ENCODE data around the gene SLC25A10. TPM values are rescaled to one million over a fixed set of nuclear protein-coding genes. Genes with fewer than 3 reads are reported as not detected.
A peak's percentile ranks its signal among the peaks of the same experiment; 100 is the strongest.

The SLC25A10 gene
- total and polyA plus RNA-seq, 4 donors: 4.3 to 21.5 (median 17.0) TPM

DNA sequence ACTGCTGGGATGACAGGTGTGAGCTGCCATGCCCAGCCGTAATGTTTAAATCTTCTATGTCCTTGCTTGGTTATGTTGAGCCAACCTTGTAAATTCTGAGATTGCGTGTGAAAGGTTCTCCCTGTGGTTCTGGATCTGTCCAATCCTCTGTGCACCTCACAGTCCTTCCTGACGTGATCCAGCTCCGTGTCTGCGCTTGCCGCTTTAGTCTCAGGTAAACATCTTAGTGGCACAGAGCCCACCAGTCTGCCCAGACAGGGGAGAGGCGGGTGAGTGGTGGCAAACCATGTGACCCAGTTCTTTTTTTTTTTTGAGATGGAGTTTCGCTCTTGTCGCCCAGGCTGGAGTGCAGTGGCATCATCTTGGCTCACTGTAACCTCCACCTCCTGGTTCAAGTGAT is 13.9 kb downstream of the SLC25A10 start:
- 56 to 76% methylated on average over 9 of the region's 9 CpGs for WGBS, 2 donors
- Histone ChIP-seq H3K27me3 (ENCODE audit: control insufficient read depth in 3 of 3, insufficient read depth in 3 of 3, low read length in 2 of 3) (no peaks in the 10 kb centered on the region), H3K4me1 (ENCODE audit: control insufficient read depth in 5 of 5, insufficient read depth in 5 of 5, low read length in 5 of 5) (peaks cover 0 to 13% (median 4%) of the 10 kb centered on the region in 5 donors)

GRCh38 chr17:81727324-81728031 is 15.4 kb downstream of the SLC25A10 start:
- H3K27me3 ChIP-seq (ENCODE audit: control insufficient read depth in 3 of 3, insufficient read depth in 3 of 3, low read length in 2 of 3): no peaks in the 10 kb centered on the region
- H3K9ac ChIP-seq (ENCODE audit: insufficient read depth in 1 of 2, low read length in 2 of 2): no peak overlapping the region
- 83 to 89% methylated on average over 23 of the region's 23 CpGs for WGBS, 2 donors
- DNase-seq (no peak), ATAC-seq (ENCODE audit: insufficient read depth, low FRiP score) (no peak)
- H3K36me3 ChIP-seq (ENCODE audit: control insufficient read depth in 4 of 4, insufficient read depth in 4 of 4, low read length in 4 of 4): no peaks in the 10 kb centered on the region
- peaks cover 0 to 9% (median 7%) of the 10 kb centered on the region in 5 donors for H3K4me1 ChIP-seq (ENCODE audit: control insufficient read depth in 5 of 5, insufficient read depth in 5 of 5, low read length in 5 of 5)
- TF ChIP-seq, protein P1, sequence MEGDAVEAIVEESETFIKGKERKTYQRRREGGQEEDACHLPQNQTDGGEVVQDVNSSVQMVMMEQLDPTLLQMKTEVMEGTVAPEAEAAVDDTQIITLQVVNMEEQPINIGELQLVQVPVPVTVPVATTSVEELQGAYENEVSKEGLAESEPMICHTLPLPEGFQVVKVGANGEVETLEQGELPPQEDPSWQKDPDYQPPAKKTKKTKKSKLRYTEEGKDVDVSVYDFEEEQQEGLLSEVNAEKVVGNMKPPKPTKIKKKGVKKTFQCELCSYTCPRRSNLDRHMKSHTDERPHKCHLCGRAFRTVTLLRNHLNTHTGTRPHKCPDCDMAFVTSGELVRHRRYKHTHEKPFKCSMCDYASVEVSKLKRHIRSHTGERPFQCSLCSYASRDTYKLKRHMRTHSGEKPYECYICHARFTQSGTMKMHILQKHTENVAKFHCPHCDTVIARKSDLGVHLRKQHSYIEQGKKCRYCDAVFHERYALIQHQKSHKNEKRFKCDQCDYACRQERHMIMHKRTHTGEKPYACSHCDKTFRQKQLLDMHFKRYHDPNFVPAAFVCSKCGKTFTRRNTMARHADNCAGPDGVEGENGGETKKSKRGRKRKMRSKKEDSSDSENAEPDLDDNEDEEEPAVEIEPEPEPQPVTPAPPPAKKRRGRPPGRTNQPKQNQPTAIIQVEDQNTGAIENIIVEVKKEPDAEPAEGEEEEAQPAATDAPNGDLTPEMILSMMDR (IDR thresholded peaks at IDR 0.05; ENCODE audit: control extremely low read depth, extremely low read depth): no peak
- no peak overlapping the region for H3K27ac ChIP-seq (ENCODE audit: low read depth in 1 of 2, low read length in 1 of 2)
- no peak overlapping the region for H3K4me3 ChIP-seq
- no peaks in the 10 kb centered on the region for H3K9me3 ChIP-seq (ENCODE audit: control insufficient read depth in 4 of 4, insufficient read depth in 3 of 4, low read length in 3 of 4)

More for the DNA sequence above, 13.9 kb downstream of the SLC25A10 start:
- DNase-seq (peak in 1 of 3 donors; percentile 51), ATAC-seq (ENCODE audit: insufficient read depth, low FRiP score) (no peak)
- no peaks in the 10 kb centered on the region for H3K36me3 ChIP-seq (ENCODE audit: control insufficient read depth in 4 of 4, insufficient read depth in 4 of 4, low read length in 4 of 4)
- no peak overlapping the region for H3K27ac ChIP-seq (ENCODE audit: low read depth in 1 of 2, low read length in 1 of 2)
- H3K9me3 ChIP-seq (ENCODE audit: control insufficient read depth in 4 of 4, insufficient read depth in 3 of 4, low read length in 3 of 4): no peaks in the 10 kb centered on the region
- no peak overlapping the region for H3K9ac ChIP-seq (ENCODE audit: insufficient read depth in 1 of 2, low read length in 2 of 2)
- no peak overlapping the region for H3K4me3 ChIP-seq
- TF ChIP-seq, protein P1 (IDR thresholded peaks at IDR 0.05; ENCODE audit: control extremely low read depth, extremely low read depth): no peak

- Histone ChIP-seq H3K27me3 (ENCODE audit: control insufficient read depth in 3 of 3, insufficient read depth in 3 of 3, low read length in 2 of 3) (no peaks in the 10 kb centered on the region), H3K9me3 (ENCODE audit: control insufficient read depth in 4 of 4, insufficient read depth in 3 of 4, low read length in 3 of 4) (no peaks in the 10 kb centered on the region), H3K36me3 (ENCODE audit: control insufficient read depth in 4 of 4, insufficient read depth in 4 of 4, low read length in 4 of 4) (no peaks in the 10 kb centered on the region), H3K4me3 (no peak overlapping the region), H3K9ac (ENCODE audit: insufficient read depth in 1 of 2, low read length in 2 of 2) (no peak overlapping the region), H3K27ac (ENCODE audit: low read depth in 1 of 2, low read length in 1 of 2) (no peak overlapping the region), H3K4me1 (ENCODE audit: control insufficient read depth in 5 of 5, insufficient read depth in 5 of 5, low read length in 5 of 5) (peaks cover 0 to 6% (median 4%) of the 10 kb centered on the region in 5 donors)
- ATAC-seq (ENCODE audit: insufficient read depth, low FRiP score) (peak; percentile 80), DNase-seq (peak; percentile 70 to 75 (median 71))
- TF ChIP-seq, protein P1 (IDR thresholded peaks at IDR 0.05; ENCODE audit: control extremely low read depth, extremely low read depth): peak; percentile 95
- WGBS, 2 donors: 46 to 52% methylated on average over 31 to 32 of the region's 32 CpGs
These were observed 21.7 kb downstream of the SLC25A10 start for GRCh38 chr17:81733507-81734404.

Data from lung (tissue), 12 donors.